Measurements from ENCODE around the gene LMAN1L. TPM values are rescaled to one million over a fixed set of nuclear protein-coding genes. Genes with fewer than 3 reads are reported as not detected.

LMAN1L gene
- total and polyA plus RNA-seq, 4 donors: 0.08 TPM; not detected in 3

DNA sequence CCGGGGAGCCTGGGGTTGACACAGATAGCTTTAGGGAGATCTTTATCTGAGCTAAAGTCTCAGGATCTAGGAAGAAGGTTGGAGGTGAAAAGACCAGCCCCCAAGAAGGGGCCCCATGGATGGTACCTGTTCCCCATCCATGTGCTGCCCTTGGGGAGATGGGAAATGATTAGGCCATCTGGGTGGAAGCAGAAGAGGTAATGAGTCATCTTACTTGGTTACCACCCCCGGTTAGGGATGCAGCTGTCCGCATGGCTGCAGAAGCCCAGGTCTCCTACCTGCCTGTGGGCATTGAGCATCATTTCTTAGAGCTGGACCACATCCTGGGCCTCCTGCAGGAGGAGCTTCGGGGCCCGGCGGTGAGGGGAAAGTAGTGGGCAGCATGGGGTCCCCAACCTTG is 10.7 kb downstream of the LMAN1L start:
- no peak overlapping the region for H3K9ac ChIP-seq (ENCODE audit: low read depth in 1 of 2, low read length in 2 of 2)
- WGBS: 75% methylated on average over 6 of the region's 6 CpGs
- no peaks in the 10 kb centered on the region for H3K36me3 ChIP-seq (ENCODE audit: control insufficient read depth in 4 of 4, insufficient read depth in 3 of 4, low read depth in 1 of 4, low read length in 3 of 4)
- no peak for TF ChIP-seq EGR1 (IDR thresholded peaks at IDR 0.05; ENCODE audit: low read depth in 2 of 2)
- TF ChIP-seq HNF4A (conservative IDR thresholded peaks at IDR 0.05): no peak
- no peak for TF ChIP-seq ATF3 (IDR thresholded peaks at IDR 0.05)
- TF ChIP-seq SP1 (IDR thresholded peaks at IDR 0.05): no peak
- TF ChIP-seq YY1 (IDR thresholded peaks at IDR 0.05): no peak
- no peak for TF ChIP-seq NR2F2 (IDR thresholded peaks at IDR 0.05)
- no peak for TF ChIP-seq ZBTB33 (IDR thresholded peaks at IDR 0.05)
- no peak for TF ChIP-seq FOXA2 (IDR thresholded peaks at IDR 0.05)
- TF ChIP-seq FOXA1 (IDR thresholded peaks at IDR 0.05): no peak
- no peak for TF ChIP-seq JUND (IDR thresholded peaks at IDR 0.05)
- TF ChIP-seq TAF1 (conservative IDR thresholded peaks at IDR 0.05): no peak
- TF ChIP-seq, protein P1, sequence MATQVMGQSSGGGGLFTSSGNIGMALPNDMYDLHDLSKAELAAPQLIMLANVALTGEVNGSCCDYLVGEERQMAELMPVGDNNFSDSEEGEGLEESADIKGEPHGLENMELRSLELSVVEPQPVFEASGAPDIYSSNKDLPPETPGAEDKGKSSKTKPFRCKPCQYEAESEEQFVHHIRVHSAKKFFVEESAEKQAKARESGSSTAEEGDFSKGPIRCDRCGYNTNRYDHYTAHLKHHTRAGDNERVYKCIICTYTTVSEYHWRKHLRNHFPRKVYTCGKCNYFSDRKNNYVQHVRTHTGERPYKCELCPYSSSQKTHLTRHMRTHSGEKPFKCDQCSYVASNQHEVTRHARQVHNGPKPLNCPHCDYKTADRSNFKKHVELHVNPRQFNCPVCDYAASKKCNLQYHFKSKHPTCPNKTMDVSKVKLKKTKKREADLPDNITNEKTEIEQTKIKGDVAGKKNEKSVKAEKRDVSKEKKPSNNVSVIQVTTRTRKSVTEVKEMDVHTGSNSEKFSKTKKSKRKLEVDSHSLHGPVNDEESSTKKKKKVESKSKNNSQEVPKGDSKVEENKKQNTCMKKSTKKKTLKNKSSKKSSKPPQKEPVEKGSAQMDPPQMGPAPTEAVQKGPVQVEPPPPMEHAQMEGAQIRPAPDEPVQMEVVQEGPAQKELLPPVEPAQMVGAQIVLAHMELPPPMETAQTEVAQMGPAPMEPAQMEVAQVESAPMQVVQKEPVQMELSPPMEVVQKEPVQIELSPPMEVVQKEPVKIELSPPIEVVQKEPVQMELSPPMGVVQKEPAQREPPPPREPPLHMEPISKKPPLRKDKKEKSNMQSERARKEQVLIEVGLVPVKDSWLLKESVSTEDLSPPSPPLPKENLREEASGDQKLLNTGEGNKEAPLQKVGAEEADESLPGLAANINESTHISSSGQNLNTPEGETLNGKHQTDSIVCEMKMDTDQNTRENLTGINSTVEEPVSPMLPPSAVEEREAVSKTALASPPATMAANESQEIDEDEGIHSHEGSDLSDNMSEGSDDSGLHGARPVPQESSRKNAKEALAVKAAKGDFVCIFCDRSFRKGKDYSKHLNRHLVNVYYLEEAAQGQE (IDR thresholded peaks at IDR 0.05): no peak
- no peak for TF ChIP-seq RAD21 (IDR thresholded peaks at IDR 0.05)
- TF ChIP-seq, protein P2, sequence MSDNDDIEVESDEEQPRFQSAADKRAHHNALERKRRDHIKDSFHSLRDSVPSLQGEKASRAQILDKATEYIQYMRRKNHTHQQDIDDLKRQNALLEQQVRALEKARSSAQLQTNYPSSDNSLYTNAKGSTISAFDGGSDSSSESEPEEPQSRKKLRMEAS (IDR thresholded peaks at IDR 0.05): no peak
- TF ChIP-seq RXRA (IDR thresholded peaks at IDR 0.05): no peak
- no peak for TF ChIP-seq HNF4G (IDR thresholded peaks at IDR 0.05)
- no peaks in the 10 kb centered on the region for H3K9me3 ChIP-seq (ENCODE audit: control insufficient read depth in 4 of 4, low read length in 3 of 4)
- no peak for DNase-seq (ENCODE audit: low spot score)
- no peak overlapping the region for H3K27ac ChIP-seq (ENCODE audit: low read depth in 1 of 2, low read length in 2 of 2)
- H3K4me1 ChIP-seq (ENCODE audit: control insufficient read depth in 4 of 4, insufficient read depth in 4 of 4, low read length in 3 of 4): peaks cover 0 to 1% (median 0%) of the 10 kb centered on the region in 4 donors
- no peak overlapping the region for H3K4me3 ChIP-seq (ENCODE audit: low read depth in 1 of 3, low read length in 3 of 3)
- peaks cover 0 to 3% (median under 1%) of the 10 kb centered on the region in 4 donors for H3K27me3 ChIP-seq (ENCODE audit: control insufficient read depth in 4 of 4, insufficient read depth in 4 of 4, low read length in 3 of 4)

DNA sequence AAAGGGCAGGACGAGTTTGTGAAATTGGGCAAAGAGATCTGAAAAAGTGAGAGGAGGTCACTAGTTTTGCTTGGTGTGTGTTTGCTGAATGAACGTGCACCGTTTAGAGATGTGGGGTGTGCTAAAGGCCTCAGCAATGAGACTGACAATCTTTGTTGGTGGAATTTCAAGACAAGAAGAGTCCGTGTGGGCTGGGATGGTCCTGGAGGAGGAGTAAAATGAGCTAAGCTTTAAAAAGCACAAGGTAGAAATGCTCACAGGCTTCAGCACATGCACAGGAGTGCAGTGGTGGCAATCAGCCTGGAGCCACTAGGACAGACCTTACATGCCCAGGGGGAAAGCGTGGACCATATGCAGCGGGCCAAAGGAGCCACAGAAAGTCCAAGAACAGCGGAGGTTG is 12.3 kb downstream of the LMAN1L start:
- DNase-seq (ENCODE audit: low spot score): no peak
- no peak overlapping the region for H3K27ac ChIP-seq (ENCODE audit: low read depth in 1 of 2, low read length in 2 of 2)
- no peak overlapping the region for H3K9ac ChIP-seq (ENCODE audit: low read depth in 1 of 2, low read length in 2 of 2)
- WGBS: 78% methylated on average over 7 of the region's 7 CpGs
- no peak for TF ChIP-seq YY1 (IDR thresholded peaks at IDR 0.05)
- TF ChIP-seq ATF3 (IDR thresholded peaks at IDR 0.05): no peak
- TF ChIP-seq GABPA (IDR thresholded peaks at IDR 0.05 in 1 of 2, conservative IDR thresholded peaks at IDR 0.05 in 1 of 2): no peak
- TF ChIP-seq, protein P1 (IDR thresholded peaks at IDR 0.05): no peak
- TF ChIP-seq HNF4G (IDR thresholded peaks at IDR 0.05): no peak
- TF ChIP-seq RAD21 (IDR thresholded peaks at IDR 0.05): no peak
- TF ChIP-seq JUND (IDR thresholded peaks at IDR 0.05): no peak
- TF ChIP-seq, protein P2 (IDR thresholded peaks at IDR 0.05): no peak
- no peaks in the 10 kb centered on the region for H3K9me3 ChIP-seq (ENCODE audit: control insufficient read depth in 4 of 4, low read length in 3 of 4)
- peaks cover 0 to 3% (median 1%) of the 10 kb centered on the region in 4 donors for H3K27me3 ChIP-seq (ENCODE audit: control insufficient read depth in 4 of 4, insufficient read depth in 4 of 4, low read length in 3 of 4)
- H3K4me1 ChIP-seq (ENCODE audit: control insufficient read depth in 4 of 4, insufficient read depth in 4 of 4, low read length in 3 of 4): peaks cover 0 to 1% (median 0%) of the 10 kb centered on the region in 4 donors
- H3K36me3 ChIP-seq (ENCODE audit: control insufficient read depth in 4 of 4, insufficient read depth in 3 of 4, low read depth in 1 of 4, low read length in 3 of 4): no peaks in the 10 kb centered on the region
- H3K4me3 ChIP-seq (ENCODE audit: low read depth in 1 of 3, low read length in 3 of 3): no peak overlapping the region
